HEK293T (cell line): ENCODE data around the gene MAMLD1.

Experiments
- FOXA1 ChIP-seq: fragments of 450-650 bp; IDR thresholded peaks from 2 replicates; pipeline ENCODE4 v1.6.1; 2016; ENCODE audit warnings: mild to moderate bottlenecking
- FOXK2 ChIP-seq: fragments of 450-650 bp; IDR thresholded peaks from 2 replicates; pipeline ENCODE4 v1.6.1; 2016; ENCODE audit warnings: mild to moderate bottlenecking

- TF ChIP-seq FOXK2: no peak
- no peak for TF ChIP-seq FOXA1
Observed at GRCh38 chrX:150405006-150405405, 41.9 kb downstream of the MAMLD1 start.
